ENCODE data around the gene CAPN2. TPM values are rescaled to one million over a fixed set of nuclear protein-coding genes. Genes with fewer than 3 reads are reported as not detected.

The CAPN2 gene
- total and polyA plus RNA-seq, 2 experiments from 2014 or later, result 8.4 to 17.8 TPM

- TF ChIP-seq ZNF462 (CRISPR knock-in tag; IDR thresholded peaks at IDR 0.05), result no peak
- no peak for TF ChIP-seq CTCF (conservative IDR thresholded peaks at IDR 0.05; ENCODE audit: low read depth in 2 of 2)
- TF ChIP-seq JUNB (IDR thresholded peaks at IDR 0.05; ENCODE audit: unreplicated experiment), result no peak
- no peak for TF ChIP-seq EZH2 (IDR thresholded peaks at IDR 0.05; ENCODE audit: low read depth, unreplicated experiment)
Measured at GRCh38 chr1:223824712-223825111, 112.4 kb downstream of the CAPN2 start (continued).

Small RNA genes lying within 50 kb of the gene (small RNA-seq; reads per million reads assigned to genes)
- gene RNU6-1248P (ENCODE audit: low replicate concordance), result not detected

Other genes starting within 250 kb of the CAPN2 start
- not detected in 2 replicates for gene CAPN8, start 46.8 kb upstream of the CAPN2 start, total RNA-seq (2014; rRNA removed; shearing (Covaris generic))
- not detected in 2 replicates for gene CAPN8, start 46.8 kb upstream of the CAPN2 start, polyA plus RNA-seq (2016; fragmentation: Nextera tagmentation; extraction: Ambion mirVana)
- 32.9 and 33.9 TPM in 2 replicates for gene TP53BP2, start 133.4 kb downstream of the CAPN2 start, total RNA-seq (2014; rRNA removed; shearing (Covaris generic))
- gene TP53BP2, start 133.4 kb downstream of the CAPN2 start, polyA plus RNA-seq (2016; fragmentation: Nextera tagmentation; extraction: Ambion mirVana), result 7.8 and 10.1 TPM in 2 replicates